GM23338 (cell line): ENCODE data around the gene CLSTN2. TPM values are rescaled to one million over a fixed set of nuclear protein-coding genes. Genes with fewer than 3 reads are reported as not detected.

Experiments used
- ATAC-seq: fragments of 200-7000 bp; cut with Tn5 transposase; 3 replicates; pipeline ENCODE4 v1.9.1; 2020
- DNase-seq: peaks from one replicate; pipeline ENCODE4 v3.0.0-alpha.2; 2015; ENCODE audit warnings: low spot score
- H2AFZ ChIP-seq: fragments of 200-600 bp; sonication (generic); 2 replicates; pipeline ENCODE4 v1.8.0; 2016; ENCODE audit warnings: antibody characterized with exemption, mild to moderate bottlenecking, moderate library complexity
- H3F3A ChIP-seq: fragments of 200-600 bp; sonication (generic); replicated peaks from 2 replicates; pipeline ENCODE4 v1.8.0; 2017; ENCODE audit warnings: antibody characterized with exemption, mixed run types, low read depth
- H3K27ac ChIP-seq: fragments of 200-600 bp; sonication (generic); 2 replicates; pipeline ENCODE4 v1.6.1; 2016; ENCODE audit warnings: low read depth
- H3K27me3 ChIP-seq: fragments of 200-600 bp; sonication (generic); 2 replicates; pipeline ENCODE4 v1.8.0; 2016; ENCODE audit warnings: mild to moderate bottlenecking, mixed run types, moderate library complexity; ENCODE audit not compliant: insufficient read depth
- H3K36me3 ChIP-seq: fragments of 200-600 bp; sonication (generic); 2 replicates; pipeline ENCODE4 v1.8.0; 2016; ENCODE audit warnings: mild to moderate bottlenecking; ENCODE audit not compliant: insufficient read depth
- H3K4me1 ChIP-seq: fragments of 200-600 bp; sonication (generic); 2 replicates; pipeline ENCODE4 v1.8.0; 2016; ENCODE audit warnings: mild to moderate bottlenecking, moderate library complexity; ENCODE audit not compliant: insufficient read depth
- H3K4me2 ChIP-seq: fragments of 200-600 bp; sonication (generic); 2 replicates; pipeline ENCODE4 v1.7.1; 2017; ENCODE audit warnings: mixed run types
- H3K4me3 ChIP-seq: fragments of 200-600 bp; sonication (generic); 2 replicates; pipeline ENCODE4 v1.6.1; 2016; ENCODE audit warnings: mixed run types
- H3K79me2 ChIP-seq: fragments of 200-600 bp; sonication (generic); replicated peaks from 2 replicates; pipeline ENCODE4 v1.8.0; 2017; ENCODE audit warnings: mild to moderate bottlenecking; ENCODE audit not compliant: insufficient read depth
- H3K9me2 ChIP-seq: fragments of 200-600 bp; sonication (generic); 2 replicates; pipeline ENCODE4 v1.8.0; 2017; ENCODE audit not compliant: insufficient read depth
- H4K20me1 ChIP-seq: fragments of 200-600 bp; sonication (generic); replicated peaks from 2 replicates; pipeline ENCODE4 v1.8.0; 2017; ENCODE audit warnings: mild to moderate bottlenecking; ENCODE audit not compliant: insufficient read depth
- H3K27ac Mint-ChIP-seq: 2 replicates; pipeline ENCODE4 v1.8.0; 2020; ENCODE audit warnings: inconsistent platforms, mild to moderate bottlenecking, moderate library complexity, mixed read lengths
- H3K27me3 Mint-ChIP-seq: 3 replicates; pipeline ENCODE4 v1.8.0; 2022; ENCODE audit warnings: low read depth, mild to moderate bottlenecking, moderate library complexity, mixed read lengths, inconsistent platforms; ENCODE audit not compliant: insufficient read depth, poor library complexity
- H3K36me3 Mint-ChIP-seq: 3 replicates; pipeline ENCODE4 v1.8.0; 2021; ENCODE audit warnings: low read depth, mild to moderate bottlenecking, inconsistent platforms, moderate library complexity, mixed read lengths
- H3K4me1 Mint-ChIP-seq: 3 replicates; pipeline ENCODE4 v1.8.0; 2020; ENCODE audit warnings: mild to moderate bottlenecking, inconsistent platforms, mixed read lengths
- H3K4me3 Mint-ChIP-seq: 3 replicates; pipeline ENCODE4 v1.8.0; 2021; ENCODE audit warnings: moderate library complexity, mild to moderate bottlenecking, inconsistent platforms, mixed read lengths
- H3K9me3 Mint-ChIP-seq: 3 replicates; pipeline ENCODE4 v1.8.0; 2020; ENCODE audit warnings: moderate library complexity, mild to moderate bottlenecking, inconsistent platforms, mixed read lengths
- CREB1 ChIP-seq: fragments of 250-450 bp; sonication (Bioruptor Pico); IDR thresholded peaks from 2 replicates; pipeline ENCODE4 v1.5.0; 2020; ENCODE audit warnings: low read depth, mild to moderate bottlenecking, moderate library complexity
- CTCF ChIP-seq, 2 experiments: fragments of 200-600 bp in 1 of 2; sonication (generic) in 1 of 2; conservative IDR thresholded peaks; 2 replicates each; pipeline versions ENCODE4 v1.5.1 to v1.6.1; 2016 to 2017; ENCODE audit warnings: antibody characterized with exemption in 2 of 2, low read depth in 2 of 2, mild to moderate bottlenecking in 2 of 2, moderate library complexity in 1 of 2
- EZH2 ChIP-seq: fragments of 200-600 bp; sonication (generic); IDR thresholded peaks from one replicate; pipeline ENCODE4 v1.8.0; 2017; ENCODE audit warnings: antibody characterized with exemption, mild to moderate bottlenecking, low read depth; ENCODE audit not compliant: unreplicated experiment
- EZH2phosphoT487 ChIP-seq: fragments of 200-600 bp; sonication (generic); IDR thresholded peaks from one replicate; pipeline ENCODE4 v1.8.1; 2018; ENCODE audit warnings: antibody characterized with exemption; ENCODE audit not compliant: unreplicated experiment
- JUNB ChIP-seq: IDR thresholded peaks from one replicate; pipeline ENCODE4 v1.6.1; 2016; ENCODE audit warnings: antibody characterized with exemption; ENCODE audit not compliant: unreplicated experiment
- NANOG ChIP-seq: IDR thresholded peaks from 2 replicates; pipeline ENCODE4 v1.6.1; 2016; ENCODE audit warnings: antibody characterized with exemption, borderline replicate concordance
- POLR2AphosphoS5 ChIP-seq: IDR thresholded peaks from 2 replicates; pipeline ENCODE4 v1.6.1; 2016; ENCODE audit warnings: antibody characterized with exemption, low read depth
- STAT1 ChIP-seq: IDR thresholded peaks from one replicate; pipeline ENCODE4 v1.6.1; 2016; ENCODE audit warnings: antibody characterized with exemption; ENCODE audit not compliant: unreplicated experiment
- ZNF114 ChIP-seq: fragments of 250-450 bp; sonication (Bioruptor Pico); IDR thresholded peaks from 2 replicates; pipeline ENCODE4 v1.5.0; 2020; ENCODE audit warnings: mild to moderate bottlenecking, moderate library complexity
- ZNF331 ChIP-seq: fragments of 250-450 bp; sonication (Bioruptor Pico); IDR thresholded peaks from 2 replicates; pipeline ENCODE4 v1.5.0; 2020; ENCODE audit warnings: low read depth, mild to moderate bottlenecking, moderate library complexity
- polyA plus RNA-seq: library from polyadenylated mRNA; unstranded; fragments of >200 nt; fragmentation: Nextera tagmentation; extraction: Ambion mirVana; gene quantifications from 2 replicates; pipeline ENCODE4 v1.2.1, GENCODE V29; 2016
- total RNA-seq: library from RNA; depleted of rRNA; stranded (reverse); fragments of >200 nt; shearing (Covaris generic); gene quantifications from 2 replicates; pipeline ENCODE4 v1.2.3, GENCODE V29; 2014
- TF ChIP-seq, protein P1 (sequence below): IDR thresholded peaks from one replicate; pipeline ENCODE4 v1.6.1; 2018; ENCODE audit warnings: antibody characterized with exemption; ENCODE audit not compliant: unreplicated experiment
- TF ChIP-seq, protein P2 (sequence below): IDR thresholded peaks from 2 replicates; pipeline ENCODE4 v1.6.1; 2016; ENCODE audit warnings: antibody characterized with exemption

CLSTN2 gene
- total and polyA plus RNA-seq, 2 experiments from 2014 or later: 0.11 to 0.83 TPM

DNA sequence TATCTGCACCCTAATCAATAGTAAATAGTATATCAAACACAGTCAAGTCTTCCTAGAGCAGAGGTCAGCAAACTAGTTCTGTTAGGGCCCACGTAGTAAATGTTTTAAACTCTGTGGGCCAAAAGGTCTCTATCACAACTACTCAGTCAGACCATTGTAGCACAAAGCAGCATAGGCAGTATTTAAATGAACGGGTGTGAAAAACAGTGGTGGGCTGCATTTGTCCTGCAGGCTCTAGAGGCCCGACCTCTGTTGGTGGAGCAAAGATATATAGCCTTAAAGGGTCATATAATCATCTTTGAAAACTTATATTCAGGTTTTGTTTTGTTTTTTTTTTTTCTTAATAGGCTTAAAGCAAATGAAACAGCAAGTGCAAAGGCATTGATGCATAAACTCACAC is 416.5 kb downstream of the CLSTN2 start:
- peaks cover 17% of the 10 kb centered on the region for H3K4me1 ChIP-seq
- H3F3A ChIP-seq: no peaks in the 10 kb centered on the region
- H2AFZ ChIP-seq: no peak overlapping the region
- peak; percentile 77 for ATAC-seq
- TF ChIP-seq ZNF331 (CRISPR knock-in tag): no peak
- peak; percentile 21 to 40; a peak in 3 of 4 replicates for TF ChIP-seq CTCF (conservative IDR thresholded peaks at IDR 0.05; ENCODE audit: low read depth in 2 of 2)
- H4K20me1 ChIP-seq: no peaks in the 10 kb centered on the region
- H3K27me3 ChIP-seq: no peaks in the 10 kb centered on the region
- Mint-ChIP-seq H3K9me3 (peaks cover 3% of the 10 kb centered on the region; the same call in 1 of the 3 replicates), H3K4me1 (peaks cover 21% of the 10 kb centered on the region), H3K27me3 (no peaks in the 10 kb centered on the region), H3K36me3 (no peaks in the 10 kb centered on the region), H3K4me3 (no peak overlapping the region), H3K27ac (no peak overlapping the region)
- H3K4me3 ChIP-seq: no peak overlapping the region
- no peak overlapping the region for H3K27ac ChIP-seq
- H3K4me2 ChIP-seq: no peak overlapping the region
- DNase-seq: peak; percentile 22
- H3K9me2 ChIP-seq: peaks cover 22% of the 10 kb centered on the region; the same call in 1 of the 2 replicates
- no peaks in the 10 kb centered on the region for H3K79me2 ChIP-seq
- H3K36me3 ChIP-seq: no peaks in the 10 kb centered on the region

DNA sequence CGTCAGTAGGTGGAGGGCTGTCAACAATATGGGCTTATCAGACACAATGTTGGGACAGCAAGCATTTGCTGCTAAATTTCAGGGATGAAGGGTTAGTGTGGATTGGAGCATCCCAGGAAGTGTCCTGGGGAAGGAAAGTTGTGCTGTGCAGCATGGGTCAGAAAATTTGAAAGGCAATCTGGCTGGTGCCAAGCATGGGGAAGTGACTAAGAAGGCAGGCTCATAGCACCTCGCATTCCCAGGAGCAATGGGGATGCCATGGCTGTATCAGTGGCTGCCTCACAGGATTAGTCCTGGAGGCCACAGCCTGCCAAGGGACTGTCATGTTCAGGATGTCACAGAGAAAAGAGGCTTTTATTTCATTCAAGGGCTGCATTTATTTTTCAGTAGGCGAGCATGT is 420.5 kb downstream of the CLSTN2 start:
- Histone ChIP-seq H3K4me1 (peaks cover 17% of the 10 kb centered on the region), H3K27ac (no peak overlapping the region), H3K4me2 (no peak overlapping the region), H3K27me3 (no peaks in the 10 kb centered on the region), H3K4me3 (no peak overlapping the region), H3K79me2 (no peaks in the 10 kb centered on the region), H3F3A (no peaks in the 10 kb centered on the region), H4K20me1 (no peaks in the 10 kb centered on the region), H3K36me3 (no peaks in the 10 kb centered on the region), H2AFZ (no peak overlapping the region), H3K9me2 (peaks cover 10% of the 10 kb centered on the region; the same call in 1 of the 2 replicates)
- H3K36me3 Mint-ChIP-seq: no peaks in the 10 kb centered on the region
- no peak overlapping the region for H3K4me3 Mint-ChIP-seq
- H3K27me3 Mint-ChIP-seq: no peaks in the 10 kb centered on the region
- DNase-seq (no peak), ATAC-seq (no peak)
- peaks cover 27% of the 10 kb centered on the region for H3K4me1 Mint-ChIP-seq
- no peaks in the 10 kb centered on the region for H3K9me3 Mint-ChIP-seq
- H3K27ac Mint-ChIP-seq: no peak overlapping the region
- TF ChIP-seq ZNF114 (CRISPR knock-in tag) (no peak), CREB1 (no peak), JUNB (no peak), POLR2AphosphoS5 (no peak), STAT1 (no peak), CTCF (conservative IDR thresholded peaks at IDR 0.05; ENCODE audit: low read depth in 2 of 2) (no peak), NANOG (no peak), ZNF331 (CRISPR knock-in tag) (no peak), EZH2 (no peak), EZH2phosphoT487 (no peak)
- TF ChIP-seq, protein P1, sequence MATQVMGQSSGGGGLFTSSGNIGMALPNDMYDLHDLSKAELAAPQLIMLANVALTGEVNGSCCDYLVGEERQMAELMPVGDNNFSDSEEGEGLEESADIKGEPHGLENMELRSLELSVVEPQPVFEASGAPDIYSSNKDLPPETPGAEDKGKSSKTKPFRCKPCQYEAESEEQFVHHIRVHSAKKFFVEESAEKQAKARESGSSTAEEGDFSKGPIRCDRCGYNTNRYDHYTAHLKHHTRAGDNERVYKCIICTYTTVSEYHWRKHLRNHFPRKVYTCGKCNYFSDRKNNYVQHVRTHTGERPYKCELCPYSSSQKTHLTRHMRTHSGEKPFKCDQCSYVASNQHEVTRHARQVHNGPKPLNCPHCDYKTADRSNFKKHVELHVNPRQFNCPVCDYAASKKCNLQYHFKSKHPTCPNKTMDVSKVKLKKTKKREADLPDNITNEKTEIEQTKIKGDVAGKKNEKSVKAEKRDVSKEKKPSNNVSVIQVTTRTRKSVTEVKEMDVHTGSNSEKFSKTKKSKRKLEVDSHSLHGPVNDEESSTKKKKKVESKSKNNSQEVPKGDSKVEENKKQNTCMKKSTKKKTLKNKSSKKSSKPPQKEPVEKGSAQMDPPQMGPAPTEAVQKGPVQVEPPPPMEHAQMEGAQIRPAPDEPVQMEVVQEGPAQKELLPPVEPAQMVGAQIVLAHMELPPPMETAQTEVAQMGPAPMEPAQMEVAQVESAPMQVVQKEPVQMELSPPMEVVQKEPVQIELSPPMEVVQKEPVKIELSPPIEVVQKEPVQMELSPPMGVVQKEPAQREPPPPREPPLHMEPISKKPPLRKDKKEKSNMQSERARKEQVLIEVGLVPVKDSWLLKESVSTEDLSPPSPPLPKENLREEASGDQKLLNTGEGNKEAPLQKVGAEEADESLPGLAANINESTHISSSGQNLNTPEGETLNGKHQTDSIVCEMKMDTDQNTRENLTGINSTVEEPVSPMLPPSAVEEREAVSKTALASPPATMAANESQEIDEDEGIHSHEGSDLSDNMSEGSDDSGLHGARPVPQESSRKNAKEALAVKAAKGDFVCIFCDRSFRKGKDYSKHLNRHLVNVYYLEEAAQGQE: no peak
- TF ChIP-seq, protein P2, sequence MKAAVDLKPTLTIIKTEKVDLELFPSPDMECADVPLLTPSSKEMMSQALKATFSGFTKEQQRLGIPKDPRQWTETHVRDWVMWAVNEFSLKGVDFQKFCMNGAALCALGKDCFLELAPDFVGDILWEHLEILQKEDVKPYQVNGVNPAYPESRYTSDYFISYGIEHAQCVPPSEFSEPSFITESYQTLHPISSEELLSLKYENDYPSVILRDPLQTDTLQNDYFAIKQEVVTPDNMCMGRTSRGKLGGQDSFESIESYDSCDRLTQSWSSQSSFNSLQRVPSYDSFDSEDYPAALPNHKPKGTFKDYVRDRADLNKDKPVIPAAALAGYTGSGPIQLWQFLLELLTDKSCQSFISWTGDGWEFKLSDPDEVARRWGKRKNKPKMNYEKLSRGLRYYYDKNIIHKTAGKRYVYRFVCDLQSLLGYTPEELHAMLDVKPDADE: no peak
